ENCODE data around the gene INPP4B.

INPP4B gene

GRCh38 chr4:142272452-142272851, 573.6 kb downstream of the INPP4B start:
- no peak for DNase-seq (ENCODE audit: extremely low read depth in 1 of 2, low read depth in 1 of 2)

GRCh38 chr4:142271832-142272231, 574.3 kb downstream of the INPP4B start:
- no peak for DNase-seq (ENCODE audit: extremely low read depth in 1 of 2, low read depth in 1 of 2)

GRCh38 chr4:142267101-142267500, 579.0 kb downstream of the INPP4B start:
- DNase-seq (ENCODE audit: extremely low read depth in 1 of 2, low read depth in 1 of 2): no peak

- no peak for DNase-seq (ENCODE audit: extremely low read depth in 1 of 2, low read depth in 1 of 2)
Measured at GRCh38 chr4:142265946-142266345, 580.2 kb downstream of the INPP4B start.

GRCh38 chr4:142265536-142265935, 580.6 kb downstream of the INPP4B start:
- DNase-seq (ENCODE audit: extremely low read depth in 1 of 2, low read depth in 1 of 2): no peak

- no peak for DNase-seq (ENCODE audit: extremely low read depth in 1 of 2, low read depth in 1 of 2)
Measured at GRCh38 chr4:142264961-142265360, 581.1 kb downstream of the INPP4B start.

GRCh38 chr4:142262956-142263355, 583.1 kb downstream of the INPP4B start:
- DNase-seq (ENCODE audit: extremely low read depth in 1 of 2, low read depth in 1 of 2): no peak

GRCh38 chr4:142248946-142249345, 597.2 kb downstream of the INPP4B start:
- DNase-seq (ENCODE audit: extremely low read depth in 1 of 2, low read depth in 1 of 2): no peak

- DNase-seq (ENCODE audit: extremely low read depth in 1 of 2, low read depth in 1 of 2): no peak
Measured at GRCh38 chr4:142243255-142243654, 602.8 kb downstream of the INPP4B start.

- DNase-seq (ENCODE audit: extremely low read depth in 1 of 2, low read depth in 1 of 2): no peak
Measured at GRCh38 chr4:142242156-142242555, 603.9 kb downstream of the INPP4B start.

- no peak for DNase-seq (ENCODE audit: extremely low read depth in 1 of 2, low read depth in 1 of 2)
Measured at GRCh38 chr4:142238589-142238988, 607.5 kb downstream of the INPP4B start.

- DNase-seq (ENCODE audit: extremely low read depth in 1 of 2, low read depth in 1 of 2): no peak
Measured at GRCh38 chr4:142236268-142236667, 609.8 kb downstream of the INPP4B start.

GRCh38 chr4:142231787-142232186, 614.3 kb downstream of the INPP4B start:
- DNase-seq (ENCODE audit: extremely low read depth in 1 of 2, low read depth in 1 of 2): no peak

GRCh38 chr4:142230991-142231390, 615.1 kb downstream of the INPP4B start:
- no peak for DNase-seq (ENCODE audit: extremely low read depth in 1 of 2, low read depth in 1 of 2)

- DNase-seq (ENCODE audit: extremely low read depth in 1 of 2, low read depth in 1 of 2): no peak
Measured at GRCh38 chr4:142226014-142226413, 620.1 kb downstream of the INPP4B start.

GRCh38 chr4:142222127-142222526, 624.0 kb downstream of the INPP4B start:
- DNase-seq (ENCODE audit: extremely low read depth in 1 of 2, low read depth in 1 of 2): no peak

- no peak for DNase-seq (ENCODE audit: extremely low read depth in 1 of 2, low read depth in 1 of 2)
Measured at GRCh38 chr4:142218726-142219125, 627.4 kb downstream of the INPP4B start.

- DNase-seq (ENCODE audit: extremely low read depth in 1 of 2, low read depth in 1 of 2): no peak
Measured at GRCh38 chr4:142211444-142211843, 634.7 kb downstream of the INPP4B start.

- no peak for DNase-seq (ENCODE audit: extremely low read depth in 1 of 2, low read depth in 1 of 2)
Measured at GRCh38 chr4:142203505-142203904, 642.6 kb downstream of the INPP4B start.

- DNase-seq (ENCODE audit: extremely low read depth in 1 of 2, low read depth in 1 of 2): no peak
Measured at GRCh38 chr4:142202404-142203332, 643.4 kb downstream of the INPP4B start.

GRCh38 chr4:142201041-142201440, 645.1 kb downstream of the INPP4B start:
- no peak for DNase-seq (ENCODE audit: extremely low read depth in 1 of 2, low read depth in 1 of 2)

- no peak for DNase-seq (ENCODE audit: extremely low read depth in 1 of 2, low read depth in 1 of 2)
Measured at GRCh38 chr4:142194905-142195304, 651.2 kb downstream of the INPP4B start.

- no peak for DNase-seq (ENCODE audit: extremely low read depth in 1 of 2, low read depth in 1 of 2)
Measured at GRCh38 chr4:142191901-142192300, 654.2 kb downstream of the INPP4B start.
